DLD1 (cell line): ENCODE data around the gene PAX8.

Experiments used
- in situ Hi-C: cut with HindIII; loops from 2 replicates; pipeline ENCODE4 v1.10.0; 2017; ENCODE audit warnings: low sequenced_read_pairs

Gene PAX8

GRCh38 chr2:113209646-113210171, 69.0 kb downstream of the PAX8 start:
- in situ Hi-C loops, result loop anchor here (10.0 kb wide), 1 partner anchor 135 kb away; no protein-coding TSS in a partner anchor

DNA sequence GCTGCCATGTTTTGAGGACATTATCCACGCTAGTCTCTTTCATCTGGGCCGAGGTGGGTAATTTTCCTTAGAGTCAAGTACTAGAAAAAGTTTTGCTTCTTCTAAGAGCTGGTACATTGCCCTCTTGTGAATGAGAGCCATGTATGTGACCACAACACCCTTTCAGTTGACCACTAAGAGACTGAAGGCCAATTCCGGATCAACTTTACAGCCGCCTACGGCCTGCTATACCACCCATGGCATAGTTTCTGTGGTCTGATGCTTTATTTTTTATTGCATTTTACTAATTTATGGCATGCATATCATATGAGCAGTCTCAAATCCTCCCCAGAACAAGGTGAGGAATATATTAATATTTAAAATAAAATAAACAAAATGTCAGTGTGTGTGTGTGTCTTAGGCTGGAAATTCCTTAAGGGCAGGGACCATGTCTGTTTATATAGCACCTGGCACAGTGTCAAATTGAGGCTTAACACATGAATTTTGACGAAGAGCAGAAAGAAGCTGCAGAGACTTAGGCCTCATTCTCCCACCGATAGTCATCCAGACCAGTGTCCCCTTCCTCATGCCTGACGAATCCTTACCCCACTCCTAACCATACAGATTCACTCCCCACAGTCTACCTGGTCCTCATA, 69.6 kb downstream of the PAX8 start:
- in situ Hi-C loops, result no loop called here

- in situ Hi-C loops, result no loop called here
These were observed 70.3 kb downstream of the PAX8 start for GRCh38 chr2:113208396-113208795.

DNA sequence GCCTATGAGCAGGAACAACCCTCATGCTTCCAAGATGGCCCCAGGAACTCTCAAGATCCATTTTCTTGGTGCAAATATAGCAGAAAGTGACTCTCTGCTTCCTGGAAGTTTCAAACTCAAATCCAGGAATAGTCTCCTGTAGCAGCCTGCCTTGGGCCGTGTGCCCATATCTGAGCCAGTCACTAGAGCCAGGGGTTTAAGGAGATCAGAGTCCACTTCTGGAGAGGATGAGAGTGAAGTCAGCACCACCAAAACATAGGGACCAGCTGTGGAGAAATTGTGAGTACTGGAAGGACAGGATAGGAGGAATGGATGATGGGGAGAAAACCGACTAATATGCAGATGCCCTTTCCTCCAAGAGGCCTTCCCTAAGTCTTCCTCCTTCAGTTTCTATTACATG, 71.7 kb downstream of the PAX8 start:
- in situ Hi-C loops, result no loop called here

DNA sequence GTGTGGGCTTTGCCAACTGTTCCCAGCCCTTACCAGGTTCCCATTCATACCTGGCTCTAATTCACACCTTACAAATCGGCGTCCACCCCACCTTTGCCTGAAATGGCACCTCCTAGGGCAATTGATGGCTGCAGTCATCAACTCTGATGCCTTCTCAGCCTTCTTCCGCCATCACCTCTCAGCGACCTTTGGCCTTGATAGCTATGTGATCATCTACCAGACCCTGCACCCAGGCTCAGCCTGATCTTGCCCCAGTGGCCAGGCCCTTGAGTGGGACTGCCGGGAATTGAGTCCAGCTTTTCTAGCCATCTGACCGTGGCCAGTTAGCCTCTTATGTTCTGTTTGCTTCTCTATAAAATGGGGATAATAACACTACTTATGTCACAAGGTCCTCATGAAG, 72.5 kb downstream of the PAX8 start:
- in situ Hi-C loops, result no loop called here

GRCh38 chr2:113203901-113204519, 74.7 kb downstream of the PAX8 start:
- in situ Hi-C loops, result no loop called here

DNA sequence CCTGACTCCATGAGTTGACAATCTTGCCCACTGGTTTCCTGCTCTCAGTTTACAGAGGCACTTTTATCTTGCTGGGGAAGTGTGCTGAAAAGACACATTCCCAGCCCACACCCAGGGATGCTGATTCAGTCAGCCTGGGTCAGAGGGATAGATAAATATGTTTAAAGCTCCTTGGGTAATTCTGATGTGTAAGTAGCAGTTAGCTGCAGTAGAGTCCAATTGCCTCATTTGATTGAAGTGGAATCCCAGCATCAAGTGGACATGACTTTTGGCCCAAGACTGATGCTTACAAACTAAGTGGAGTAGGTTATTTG, 75.5 kb downstream of the PAX8 start:
- in situ Hi-C loops, result no loop called here

- in situ Hi-C loops, result no loop called here
These were observed 76.2 kb downstream of the PAX8 start for GRCh38 chr2:113202305-113203216.

DNA sequence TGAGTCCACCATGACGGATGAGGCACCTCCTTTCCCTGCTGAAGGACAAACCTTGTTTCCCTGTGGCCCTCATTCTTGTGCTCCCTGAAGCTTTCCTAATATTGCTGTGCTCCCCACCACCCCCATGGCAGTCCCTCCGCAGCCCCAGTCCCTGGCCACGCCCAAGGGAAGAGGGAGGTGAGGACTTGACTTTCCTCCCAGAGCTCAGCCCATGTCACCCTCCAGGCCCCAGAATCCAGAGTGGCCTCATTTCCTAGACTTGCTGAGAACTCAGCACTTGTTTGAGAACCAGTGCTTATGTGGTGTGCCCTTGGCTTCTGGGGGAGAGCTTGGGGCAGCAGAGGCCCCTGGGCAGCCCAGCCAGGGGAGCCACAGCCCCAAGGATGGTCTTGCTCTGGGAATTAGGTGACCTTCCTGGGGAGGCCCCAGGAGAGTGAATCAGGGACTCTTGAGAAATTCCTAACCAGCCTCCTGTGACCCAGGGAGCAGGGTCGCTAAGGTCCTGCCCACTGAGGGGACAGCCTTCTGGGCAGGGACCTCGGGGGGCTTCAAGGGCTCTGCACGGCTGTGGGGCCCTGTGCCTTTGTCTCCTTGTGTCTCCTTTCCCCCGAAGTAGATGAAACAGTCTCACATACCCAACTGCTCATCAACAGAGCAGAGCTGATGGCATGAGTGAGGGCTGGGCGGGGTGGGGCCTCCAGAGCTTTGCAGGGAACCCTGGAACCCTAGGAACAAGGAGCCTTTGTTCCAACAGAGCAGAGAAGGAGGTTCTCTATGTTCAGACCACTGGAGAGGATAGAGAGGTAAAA, 77.0 kb downstream of the PAX8 start:
- in situ Hi-C loops, result no loop called here

DNA sequence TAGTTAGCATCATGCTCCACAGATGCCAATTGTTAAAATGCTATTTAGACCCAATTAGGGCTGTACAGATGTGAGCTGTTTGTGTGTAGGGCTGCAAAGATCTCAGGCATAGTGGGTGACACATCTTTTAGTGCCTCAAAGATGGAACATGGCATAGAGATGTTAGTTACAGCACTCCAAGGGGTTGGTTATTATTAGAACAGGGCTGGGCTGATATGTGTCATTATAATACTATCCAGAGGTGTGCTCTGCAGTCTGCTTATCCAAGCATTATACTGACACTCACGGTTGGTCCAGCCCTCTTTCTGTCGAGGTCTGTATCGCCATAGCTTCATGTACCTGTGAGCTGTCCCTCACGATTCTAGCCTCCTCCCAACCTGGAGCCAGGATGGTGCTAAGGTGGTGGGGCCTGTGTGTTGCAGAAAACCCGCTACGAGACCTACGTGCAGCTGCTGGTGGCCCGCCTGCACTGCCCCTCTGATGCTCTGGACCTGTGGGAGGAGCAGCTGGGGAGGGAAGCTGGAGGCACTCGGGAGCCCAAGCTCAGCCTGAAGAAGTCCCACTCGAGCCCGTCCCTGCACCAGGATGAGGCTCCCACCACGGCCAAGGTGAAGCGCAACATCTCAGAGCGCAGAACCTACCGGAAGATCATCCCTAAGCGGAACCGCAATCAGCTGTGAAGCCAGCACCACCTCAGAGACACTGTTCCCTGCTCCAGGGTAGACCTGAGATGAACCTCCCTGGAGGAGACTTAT, 77.8 kb downstream of the PAX8 start:
- in situ Hi-C loops, result no loop called here

DNA sequence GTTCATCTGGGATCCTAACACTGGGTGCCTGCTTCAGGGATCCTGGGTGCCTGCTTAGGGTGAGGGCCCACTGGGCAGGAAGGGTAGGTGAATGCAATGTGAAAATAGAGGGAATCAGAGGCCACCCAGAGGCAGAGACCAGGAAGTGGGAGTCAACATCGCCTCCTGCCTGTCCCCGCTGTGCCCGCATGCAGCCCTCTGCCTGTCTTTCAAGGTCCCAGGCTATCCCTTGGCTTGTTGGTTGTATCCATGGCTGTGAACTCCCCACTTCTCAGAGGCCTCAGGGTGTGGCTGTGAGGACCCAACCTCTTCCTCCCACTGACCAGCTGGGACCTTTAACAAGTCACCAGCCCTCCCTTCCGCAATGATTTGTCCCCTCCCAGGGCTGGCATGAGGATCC, 78.5 kb downstream of the PAX8 start:
- in situ Hi-C loops, result no loop called here

DNA sequence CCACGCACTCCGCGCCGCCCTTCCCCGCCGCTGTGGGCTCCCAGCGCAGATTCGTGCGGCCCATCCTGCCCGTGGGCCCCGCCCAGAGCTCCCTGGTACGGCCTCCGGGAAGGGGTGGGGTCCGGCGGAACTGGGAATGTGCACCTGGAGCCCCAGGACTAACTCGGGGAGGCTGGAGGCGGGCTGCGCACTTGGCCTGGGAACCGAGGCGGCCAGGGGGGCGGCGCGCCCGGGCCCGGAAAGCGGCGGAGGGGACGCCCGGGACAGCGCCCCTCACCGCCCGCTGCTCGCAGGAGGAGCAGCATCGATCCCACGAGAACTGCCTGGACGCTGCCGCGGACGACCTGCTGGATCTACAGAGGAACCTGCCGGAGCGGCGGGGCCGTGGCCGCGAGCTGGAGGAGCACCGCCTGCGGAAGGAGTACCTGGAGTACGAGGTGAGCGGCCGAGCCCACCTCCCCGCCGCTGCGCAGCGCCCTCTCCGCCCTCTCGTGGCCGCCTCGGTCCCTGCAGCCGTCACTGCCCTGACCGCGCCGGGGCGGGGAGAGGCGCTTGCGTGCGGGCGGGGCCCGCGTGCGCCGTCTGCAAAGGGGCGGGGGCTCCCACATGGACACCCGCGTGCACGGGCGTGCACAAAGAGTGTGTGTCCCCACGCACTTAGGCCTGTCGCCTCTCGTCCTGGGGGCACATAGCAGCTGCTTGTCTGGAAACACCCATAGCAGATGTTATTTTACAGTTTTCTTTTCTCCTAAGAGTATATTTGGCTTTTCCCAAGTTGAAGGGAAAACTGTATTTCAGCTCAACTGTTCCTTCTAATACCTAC, 79.7 kb downstream of the PAX8 start:
- in situ Hi-C loops, result no loop called here

GRCh38 chr2:113198048-113198789, 80.5 kb downstream of the PAX8 start:
- in situ Hi-C loops, result no loop called here

DNA sequence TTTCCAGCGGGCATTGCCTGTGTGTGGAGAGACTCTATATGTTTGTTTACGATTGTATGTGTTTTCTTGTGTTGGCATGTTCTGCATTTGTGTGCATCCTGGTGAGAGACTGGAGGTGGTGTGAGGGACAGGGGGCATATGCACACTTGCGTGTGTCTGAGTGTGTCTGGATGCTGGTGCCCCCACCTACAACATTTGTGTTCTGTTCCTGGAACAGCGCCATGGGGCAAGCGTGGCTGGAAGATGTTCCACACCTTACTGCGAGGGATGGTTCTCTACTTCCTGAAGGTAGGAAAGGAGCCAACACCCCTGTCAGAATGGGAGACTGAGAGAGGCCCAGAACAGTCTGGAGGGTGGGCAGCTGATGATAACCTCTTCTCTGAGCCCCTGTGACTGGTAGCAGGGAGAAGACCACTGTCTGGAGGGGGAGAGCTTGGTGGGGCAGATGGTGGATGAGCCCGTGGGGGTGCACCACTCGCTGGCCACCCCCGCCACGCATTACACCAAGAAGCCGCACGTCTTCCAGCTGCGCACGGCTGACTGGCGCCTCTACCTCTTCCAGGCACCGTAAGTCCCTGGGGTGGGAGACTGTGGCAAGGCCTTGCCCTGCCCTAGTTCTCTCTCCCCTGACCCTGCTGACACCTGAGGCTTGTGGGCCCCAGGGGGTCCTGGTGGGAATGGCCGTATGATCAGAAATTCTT, 81.2 kb downstream of the PAX8 start:
- in situ Hi-C loops, result no loop called here

DNA sequence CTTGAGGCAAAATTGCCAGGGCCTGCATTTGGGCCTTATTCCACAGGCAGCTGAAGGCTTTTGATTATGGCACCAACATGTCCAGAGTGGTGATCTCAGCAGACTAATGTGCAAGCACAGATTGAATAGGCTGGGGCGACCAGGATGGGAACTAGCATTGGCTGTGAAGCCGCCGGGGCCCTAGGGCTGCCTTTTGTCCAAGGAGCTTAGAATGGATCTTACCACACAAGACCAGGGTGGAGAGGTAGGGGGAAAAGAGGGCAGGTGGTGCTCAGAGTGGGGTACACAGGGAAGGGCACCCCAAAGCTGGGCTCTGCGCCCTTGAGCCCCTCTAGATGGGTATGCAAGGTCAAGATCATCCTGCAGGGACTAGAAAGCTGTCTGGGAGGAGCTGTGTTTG, 81.9 kb downstream of the PAX8 start:
- in situ Hi-C loops, result no loop called here

DNA sequence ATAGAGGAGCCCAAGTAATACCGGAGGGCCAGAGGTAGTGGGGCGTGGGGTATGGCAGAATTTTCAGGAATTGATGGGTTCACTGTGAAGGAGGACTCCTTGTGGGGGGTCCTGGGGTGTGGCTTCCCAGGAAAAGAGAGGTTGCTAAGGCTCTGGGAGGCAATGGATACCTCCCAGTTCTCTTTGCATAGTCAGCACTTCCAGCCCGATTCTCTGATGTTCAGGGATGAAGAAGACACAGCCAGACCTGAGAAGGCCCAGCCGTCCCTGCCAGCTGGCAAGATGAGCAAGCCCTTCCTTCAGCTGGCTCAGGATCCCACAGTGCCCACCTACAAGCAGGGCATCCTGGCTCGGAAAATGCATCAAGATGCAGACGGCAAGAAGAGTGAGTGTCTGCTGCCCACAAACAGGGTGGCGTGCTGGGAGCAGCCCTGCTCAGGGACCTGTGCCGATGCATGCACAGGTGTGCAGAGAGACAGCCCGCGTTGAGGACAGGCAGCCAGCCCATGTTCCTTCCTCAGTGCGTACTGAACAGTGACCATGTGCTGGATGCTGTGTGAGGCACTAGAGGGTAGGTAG, 82.7 kb downstream of the PAX8 start:
- in situ Hi-C loops, result no loop called here

DNA sequence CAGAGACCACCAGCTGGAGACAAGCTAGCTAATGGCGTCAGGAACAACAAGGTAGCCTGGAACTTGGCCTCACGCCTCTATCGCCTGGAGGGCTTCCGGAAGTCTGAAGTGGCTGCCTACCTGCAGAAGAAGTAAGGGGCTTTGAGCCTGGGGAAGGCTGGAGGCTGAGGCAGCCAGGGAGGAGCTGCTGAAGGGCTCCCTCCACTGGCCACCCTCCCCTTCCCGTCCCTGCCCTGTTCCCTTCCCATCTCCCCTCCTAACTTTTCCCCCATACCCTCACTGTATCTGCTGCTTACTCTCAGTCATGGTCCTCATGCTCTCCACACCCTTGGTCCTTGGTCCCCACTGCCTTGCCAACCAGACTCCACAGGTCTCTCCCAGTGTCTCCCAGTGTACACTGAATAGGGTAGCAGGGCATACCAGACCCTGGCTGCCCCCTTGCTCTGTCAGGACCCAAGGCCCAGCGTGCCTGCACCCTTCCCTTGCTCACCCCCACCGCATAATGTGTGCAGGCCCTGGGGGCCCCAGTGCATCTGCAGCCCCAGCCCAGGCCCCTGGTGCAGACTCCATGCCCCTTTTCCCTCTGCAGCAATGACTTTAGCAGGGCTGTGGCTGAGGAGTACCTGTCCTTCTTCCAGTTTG, 86.1 kb downstream of the PAX8 start:
- in situ Hi-C loops, result no loop called here
